Stimulated activated CD8-positive, alpha-beta memory T cell treated with anti-CD3 and anti-CD28 coated beads, Interleukin-12 subunit alpha, Interleukin-12 subunit beta, amount 100 ng/mL, for 1 hour (primary cell): Measurements from ENCODE around the gene SMC3.
"Not testable (repeated sequence)": the region's sequence is repeated elsewhere in the genome, so short reads cannot be mapped to it uniquely, and the experiment has no call there.

Experiments
- DNase-seq: peaks from one replicate; pipeline ENCODE4 v3.0.0-alpha.2; 2020; ENCODE audit warnings: low read depth

The SMC3 gene

GRCh38 chr10:110576220-110576619, 8.7 kb downstream of the SMC3 start:
- no peak for DNase-seq

- DNase-seq: no peak
These were observed 9.6 kb downstream of the SMC3 start for GRCh38 chr10:110577056-110577455.

- no peak for DNase-seq
These were observed 16.5 kb downstream of the SMC3 start for GRCh38 chr10:110584006-110584405.

DNA sequence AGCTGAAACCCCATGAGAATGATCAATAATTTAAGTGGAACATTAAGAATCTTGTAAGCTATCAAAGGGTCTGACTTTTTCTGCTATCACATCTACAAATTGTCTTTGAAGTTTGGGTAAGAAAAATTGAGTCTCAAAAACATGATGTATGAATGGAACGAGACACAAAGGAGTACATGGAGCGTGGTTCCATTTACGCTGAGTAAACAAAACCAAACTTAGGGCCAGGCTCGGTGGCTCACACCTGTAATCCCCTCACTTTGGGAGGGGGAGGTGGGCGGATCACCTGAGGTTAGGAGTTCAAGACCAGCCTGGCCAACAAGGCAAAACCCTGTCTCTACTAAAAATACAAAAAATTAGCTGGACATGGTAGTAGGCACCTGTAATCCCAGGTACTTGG, 24.3 kb downstream of the SMC3 start:
- DNase-seq: no peak

DNA sequence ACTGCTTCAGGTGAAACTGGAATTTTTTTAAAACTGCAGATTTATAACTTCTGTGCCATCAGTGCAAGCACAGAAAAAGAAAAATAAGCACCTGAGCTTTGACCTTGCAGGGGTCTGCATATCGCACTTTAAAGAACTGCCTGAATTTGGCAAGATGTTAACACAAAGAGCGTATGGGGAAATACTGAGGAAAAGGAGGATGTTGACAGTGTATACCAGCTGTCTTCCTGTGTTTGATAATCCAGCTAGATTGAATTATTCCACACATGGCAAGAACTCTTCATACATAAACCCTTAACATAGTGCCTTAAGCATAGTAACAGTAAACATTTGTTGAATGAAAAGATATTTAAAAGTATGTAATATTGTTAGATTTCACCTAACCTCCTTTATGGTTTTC, 30.0 kb downstream of the SMC3 start:
- no peak for DNase-seq

GRCh38 chr10:110600487-110601101, 33.1 kb downstream of the SMC3 start:
- no peak for DNase-seq

GRCh38 chr10:110601581-110601980, 34.1 kb downstream of the SMC3 start:
- DNase-seq: no peak

DNA sequence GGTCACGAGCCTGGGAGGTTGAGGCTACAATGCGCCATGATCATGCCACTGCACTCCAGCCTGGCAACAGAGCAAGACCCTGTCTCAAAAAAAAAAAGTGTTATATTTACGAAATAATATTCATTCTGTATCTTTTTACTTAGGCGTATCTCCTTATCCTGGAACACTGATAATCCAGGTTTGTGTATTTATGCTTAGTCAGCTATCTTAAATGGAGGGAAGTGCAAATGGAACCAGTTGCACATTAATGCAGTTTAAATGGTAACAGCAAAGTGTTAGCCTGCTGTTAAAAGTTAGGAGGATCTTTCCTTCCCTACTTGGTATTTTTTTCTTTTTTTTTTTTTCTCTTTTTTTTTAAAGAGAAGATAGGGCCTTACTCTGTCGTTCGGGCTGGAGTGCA, 40.6 kb downstream of the SMC3 start:
- DNase-seq: no peak

- no peak for DNase-seq
These were observed 42.1 kb downstream of the SMC3 start for GRCh38 chr10:110609605-110610004.

DNA sequence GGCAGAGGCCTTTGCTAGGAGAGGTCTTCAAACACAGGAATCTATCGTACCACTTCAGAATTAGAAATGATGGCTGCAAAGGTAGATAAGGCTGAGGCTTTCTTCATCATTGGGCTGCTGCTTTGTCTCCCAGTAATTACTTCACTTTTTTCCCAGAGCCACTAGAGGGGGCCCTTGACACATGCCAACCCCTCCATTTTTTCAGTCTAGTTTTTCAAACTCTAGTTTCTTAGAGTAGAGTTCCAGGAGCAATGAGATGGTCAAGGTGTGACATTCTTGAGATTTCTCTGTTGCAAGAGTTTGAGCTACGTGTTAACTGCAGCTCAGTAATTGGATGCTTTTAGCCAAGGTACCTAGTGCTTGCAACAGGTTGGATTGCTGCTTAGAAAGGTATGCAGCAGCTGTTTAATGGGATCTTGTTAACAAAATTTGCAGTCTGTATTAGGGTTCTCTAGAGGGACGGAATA, 42.8 kb downstream of the SMC3 start:
- peak; percentile 27 for DNase-seq

DNA sequence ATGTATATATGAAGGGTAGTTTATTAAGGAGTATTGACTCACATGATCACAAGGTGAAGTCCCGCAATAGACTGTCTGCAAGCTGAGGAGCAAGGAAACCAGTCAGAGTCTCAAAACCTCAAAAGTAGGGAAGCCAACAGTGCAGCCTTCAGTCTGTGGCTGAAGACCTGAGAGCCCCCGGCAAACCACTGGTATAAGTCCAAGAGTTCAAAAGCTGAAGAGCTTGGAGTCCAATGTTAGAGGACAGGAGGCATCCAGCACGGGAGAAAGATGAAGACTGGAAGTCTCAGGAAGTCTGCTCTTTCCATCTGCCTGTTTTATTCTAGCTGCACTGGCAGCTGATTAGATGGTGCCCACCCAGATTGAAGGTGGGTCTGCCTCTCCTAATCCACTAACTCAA, 43.3 kb downstream of the SMC3 start:
- not testable (repeated sequence) for DNase-seq

DNA sequence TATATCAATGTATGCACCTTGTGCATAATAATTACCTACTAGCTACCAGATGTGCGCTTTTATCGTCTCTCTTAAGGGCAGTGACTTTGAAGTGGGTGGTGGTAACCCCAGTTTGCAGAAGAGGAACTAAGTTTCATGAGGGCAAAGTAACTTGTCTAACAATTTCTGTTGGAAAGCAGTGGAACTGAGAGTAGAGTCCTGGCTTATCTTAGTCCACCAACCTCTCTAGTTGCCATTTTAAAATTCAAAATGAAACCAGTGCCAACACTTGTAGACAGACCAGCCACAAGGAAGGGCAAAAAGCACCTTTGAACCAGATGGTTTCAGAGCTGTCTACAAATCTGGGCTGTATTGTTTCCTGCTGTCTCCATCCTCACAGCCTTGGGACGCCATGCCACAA, 44.6 kb downstream of the SMC3 start:
- DNase-seq: no peak

GRCh38 chr10:110612629-110613028, 45.1 kb downstream of the SMC3 start:
- no peak for DNase-seq

DNA sequence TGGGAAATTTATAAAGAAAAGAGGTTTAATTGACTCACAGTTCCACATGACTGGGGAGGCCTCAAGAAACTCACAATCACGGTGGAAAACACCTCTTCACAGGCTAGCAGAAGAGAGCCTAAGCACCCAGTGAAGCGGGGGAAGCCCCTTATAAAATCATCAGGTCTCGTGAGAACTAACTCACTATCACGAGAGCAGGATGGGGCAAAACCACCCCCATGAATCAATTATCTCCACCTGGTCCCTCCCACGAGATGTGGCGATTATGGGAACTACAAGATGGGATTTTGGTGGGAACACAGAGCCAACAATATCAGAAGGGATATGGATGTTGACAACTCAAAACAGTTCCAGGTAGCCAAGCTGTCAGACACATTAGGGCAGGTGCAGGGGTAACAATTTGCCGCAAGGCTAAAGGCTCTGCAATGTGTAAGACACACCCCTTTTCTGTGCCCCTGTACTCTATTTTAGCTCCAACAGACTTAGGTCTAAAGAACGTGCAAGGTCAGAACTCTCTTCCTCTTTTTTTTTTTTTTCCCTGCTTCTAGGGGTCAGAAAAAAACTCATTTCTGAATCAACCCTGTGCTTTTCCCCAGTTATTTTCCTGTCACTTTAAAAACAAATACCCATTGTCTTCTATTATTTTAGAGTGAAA, 46.0 kb downstream of the SMC3 start:
- DNase-seq: no peak

GRCh38 chr10:110613996-110614495, 46.6 kb downstream of the SMC3 start:
- DNase-seq: no peak

DNA sequence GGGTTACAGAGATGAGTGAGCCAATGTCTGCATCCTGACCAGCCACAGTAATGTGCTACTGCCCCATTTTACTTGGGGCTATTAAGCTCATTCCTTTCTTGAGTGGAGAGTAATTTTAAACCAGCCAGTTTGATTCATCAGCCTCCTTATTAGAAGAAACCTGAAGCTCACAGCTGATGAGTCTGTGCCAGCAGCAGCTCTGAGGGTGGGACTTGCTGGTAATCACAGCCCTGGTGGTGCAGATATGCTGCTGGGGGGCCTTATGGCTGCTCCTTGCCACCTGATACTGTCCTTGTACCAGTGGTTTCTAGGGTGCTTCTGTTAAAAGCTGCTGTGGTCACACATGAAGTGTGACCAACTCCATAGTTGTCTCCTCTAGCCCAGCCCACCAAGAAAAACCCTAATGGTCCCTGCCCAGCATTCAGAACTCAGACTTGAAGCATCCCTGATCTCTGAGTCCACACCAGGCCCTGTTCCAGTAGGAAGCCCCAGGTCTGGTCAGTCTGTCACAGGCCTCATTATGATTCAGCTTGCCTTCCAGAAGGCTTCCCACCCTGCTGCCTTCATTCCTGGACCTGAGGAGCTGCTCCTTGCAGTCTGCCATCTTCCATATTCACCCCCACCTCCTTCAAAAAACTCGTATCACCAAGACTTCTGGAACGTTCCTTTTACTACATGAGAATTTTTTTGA, 47.7 kb downstream of the SMC3 start:
- no peak for DNase-seq

DNA sequence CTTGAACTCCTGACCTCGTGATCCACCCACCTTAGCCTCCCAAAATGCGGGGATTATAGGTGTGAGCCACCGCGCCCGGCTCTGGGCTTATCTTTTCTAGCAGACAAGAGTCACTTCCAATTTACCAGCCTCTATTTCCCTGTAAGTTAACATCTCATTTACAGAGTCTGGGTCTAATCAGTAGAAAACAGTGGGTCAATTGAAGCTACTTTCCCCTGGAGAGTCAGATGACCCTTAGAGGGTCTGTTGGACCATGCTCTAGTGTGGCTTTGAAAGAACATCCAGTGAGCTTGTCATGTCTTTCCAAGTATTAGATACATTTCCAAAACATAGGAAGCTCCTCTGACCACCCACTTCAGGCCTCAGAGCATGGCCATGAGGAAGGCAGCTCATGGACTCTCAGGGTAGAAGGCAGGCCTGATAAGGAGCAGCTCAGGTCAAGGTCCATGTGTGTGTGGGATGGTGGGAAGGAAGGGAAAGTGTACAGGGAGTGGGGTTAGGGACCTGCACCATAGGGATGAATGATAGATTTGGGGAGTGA, 49.1 kb downstream of the SMC3 start:
- DNase-seq: no peak

GRCh38 chr10:110617425-110618229, 50.1 kb downstream of the SMC3 start:
- DNase-seq: no peak

GRCh38 chr10:110618230-110618610, 50.7 kb downstream of the SMC3 start:
- DNase-seq: no peak

- no peak for DNase-seq
These were observed 52.3 kb downstream of the SMC3 start for GRCh38 chr10:110619514-110620397.

- no peak for DNase-seq
These were observed 52.9 kb downstream of the SMC3 start for GRCh38 chr10:110620398-110620719.
